GM21737 (cell line): ENCODE results near the gene RASL10A.
A peak's percentile ranks its signal among the peaks of the same experiment; 100 is the strongest.

Source experiments
- ATAC-seq: cut with Tn5 transposase; IDR thresholded peaks from one replicate; pipeline ENCODE4 v1.9.1; 2021; ENCODE audit warnings: mild to moderate bottlenecking, moderate library complexity; ENCODE audit not compliant: unreplicated experiment

Gene RASL10A

GRCh38 chr22:29270475-29271271, 44.8 kb downstream of the RASL10A start:
- no peak for ATAC-seq

GRCh38 chr22:29269731-29270474, 45.6 kb downstream of the RASL10A start:
- ATAC-seq: no peak

- no peak for ATAC-seq
Measured at GRCh38 chr22:29269230-29269604, 46.3 kb downstream of the RASL10A start.

GRCh38 chr22:29268511-29269229, 46.8 kb downstream of the RASL10A start:
- ATAC-seq: peak; percentile 9

- ATAC-seq: peak; percentile 61
Measured at GRCh38 chr22:29267858-29268510, 47.5 kb downstream of the RASL10A start, which contains the start of the genes EWSR1 and RHBDD3. EWSR1 (plus strand) TSS chr22:29268268; CDS start chr22:29268337, 69 bp downstream. RHBDD3 (minus strand) TSS chr22:29267981; CDS start chr22:29265626, 2,355 bp downstream.

GRCh38 chr22:29267462-29267857, 48.0 kb downstream of the RASL10A start:
- ATAC-seq: no peak

- no peak for ATAC-seq
Measured at GRCh38 chr22:29266564-29267461, 48.7 kb downstream of the RASL10A start.

- no peak for ATAC-seq
Measured at GRCh38 chr22:29265929-29266328, 49.6 kb downstream of the RASL10A start.

GRCh38 chr22:29265305-29265704, 50.2 kb downstream of the RASL10A start:
- ATAC-seq: no peak

- no peak for ATAC-seq
Measured at GRCh38 chr22:29263791-29264276, 51.7 kb downstream of the RASL10A start.
